C4-2B (cell line): Measurements from ENCODE around the gene ZNF790.
"Not testable (repeated sequence)": the region's sequence is repeated elsewhere in the genome, so short reads cannot be mapped to it uniquely, and the experiment has no call there.

Experiments
- H3K27ac ChIP-seq: fragments of 450-650 bp; 2 replicates; pipeline ENCODE4 v1.5.1; 2017
- ZFX ChIP-seq: fragments of 450-650 bp; IDR thresholded peaks from 2 replicates; pipeline ENCODE4 v1.6.1; 2017
- TF ChIP-seq, protein P1 (sequence below): fragments of 450-650 bp; conservative IDR thresholded peaks from 2 replicates; pipeline ENCODE4 v1.5.1; 2017; ENCODE audit warnings: mild to moderate bottlenecking

The ZNF790 gene

DNA sequence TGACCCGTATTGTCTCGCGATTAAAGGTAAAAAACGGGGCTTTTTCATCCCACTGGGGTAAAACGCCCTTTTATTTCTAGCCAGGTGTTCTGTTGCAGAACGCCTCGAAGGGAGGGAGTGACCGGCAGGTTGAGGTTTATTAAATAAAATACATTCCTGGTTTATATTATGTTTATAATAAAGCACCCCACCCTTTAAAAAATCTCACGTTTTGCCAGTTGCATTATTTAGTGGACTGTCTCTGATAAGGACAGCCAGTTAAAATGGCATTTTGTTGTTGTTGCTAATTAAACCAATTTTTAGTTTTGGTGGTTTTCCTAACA lies 40.4 kb downstream of the ZNF790 start:
- H3K27ac ChIP-seq = peak overlapping the region; percentile 70
- TF ChIP-seq, protein P1, sequence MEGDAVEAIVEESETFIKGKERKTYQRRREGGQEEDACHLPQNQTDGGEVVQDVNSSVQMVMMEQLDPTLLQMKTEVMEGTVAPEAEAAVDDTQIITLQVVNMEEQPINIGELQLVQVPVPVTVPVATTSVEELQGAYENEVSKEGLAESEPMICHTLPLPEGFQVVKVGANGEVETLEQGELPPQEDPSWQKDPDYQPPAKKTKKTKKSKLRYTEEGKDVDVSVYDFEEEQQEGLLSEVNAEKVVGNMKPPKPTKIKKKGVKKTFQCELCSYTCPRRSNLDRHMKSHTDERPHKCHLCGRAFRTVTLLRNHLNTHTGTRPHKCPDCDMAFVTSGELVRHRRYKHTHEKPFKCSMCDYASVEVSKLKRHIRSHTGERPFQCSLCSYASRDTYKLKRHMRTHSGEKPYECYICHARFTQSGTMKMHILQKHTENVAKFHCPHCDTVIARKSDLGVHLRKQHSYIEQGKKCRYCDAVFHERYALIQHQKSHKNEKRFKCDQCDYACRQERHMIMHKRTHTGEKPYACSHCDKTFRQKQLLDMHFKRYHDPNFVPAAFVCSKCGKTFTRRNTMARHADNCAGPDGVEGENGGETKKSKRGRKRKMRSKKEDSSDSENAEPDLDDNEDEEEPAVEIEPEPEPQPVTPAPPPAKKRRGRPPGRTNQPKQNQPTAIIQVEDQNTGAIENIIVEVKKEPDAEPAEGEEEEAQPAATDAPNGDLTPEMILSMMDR = no peak
- no peak for TF ChIP-seq ZFX

DNA sequence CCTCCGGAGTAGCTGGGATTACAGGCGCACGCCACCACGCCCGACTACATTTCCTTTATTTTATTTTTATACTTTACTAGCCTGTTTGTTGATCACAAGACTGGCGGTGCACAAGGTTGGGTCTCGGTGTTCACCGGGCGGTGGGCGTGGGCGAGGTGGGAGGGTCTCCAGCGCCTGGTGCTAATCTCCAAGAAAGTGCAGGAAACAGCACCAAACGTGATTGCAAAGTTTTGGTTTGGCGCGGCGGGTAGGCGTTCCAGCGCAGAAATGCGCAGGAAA lies 41.5 kb downstream of the ZNF790 start:
- TF ChIP-seq, protein P1 = no peak
- TF ChIP-seq ZFX = no peak
- H3K27ac ChIP-seq = no peak overlapping the region

DNA sequence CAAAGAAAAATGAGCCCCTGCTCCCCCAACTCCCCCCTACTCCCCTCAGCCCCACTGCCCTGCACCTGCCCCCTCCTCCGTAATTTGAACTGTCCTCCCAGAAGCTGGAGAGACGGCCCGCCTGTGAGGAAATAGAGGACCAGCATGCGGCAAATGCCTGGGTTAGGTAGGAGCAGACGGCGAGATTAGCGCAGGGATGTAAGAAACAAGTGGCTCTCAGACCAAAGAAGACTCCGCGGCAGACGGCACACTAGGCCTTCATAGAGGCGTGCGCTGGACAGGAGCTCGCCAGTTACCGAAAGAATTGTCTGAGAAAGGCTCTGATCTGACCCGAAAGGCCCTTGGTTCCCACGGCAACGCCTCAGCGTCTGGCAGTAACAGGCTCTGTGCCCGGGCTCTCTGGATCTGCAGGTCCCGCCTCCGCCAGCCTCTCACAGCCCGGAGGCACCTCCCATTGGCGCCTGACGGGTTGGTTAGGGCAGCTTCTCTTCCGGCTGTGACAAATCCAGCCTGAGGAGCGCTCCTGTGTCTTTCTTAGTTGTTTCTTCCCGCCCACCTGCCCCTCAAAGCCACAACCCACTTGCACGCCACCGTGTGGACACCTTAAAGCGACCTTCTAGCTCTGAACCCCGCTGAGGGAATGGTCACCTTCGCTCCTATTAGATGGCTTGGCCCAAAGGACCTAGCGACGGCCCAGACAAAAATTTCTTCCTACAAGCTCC lies 46.6 kb downstream of the ZNF790 start:
- not testable (repeated sequence) for H3K27ac ChIP-seq

GRCh38 chr19:36775768-36776167 lies 62.4 kb downstream of the ZNF790 start:
- H3K27ac ChIP-seq = no peak overlapping the region
- TF ChIP-seq, protein P1 = no peak
- no peak for TF ChIP-seq ZFX

- peak overlapping the region; percentile 78 for H3K27ac ChIP-seq
- TF ChIP-seq, protein P1 = no peak
- TF ChIP-seq ZFX = no peak
Measured at GRCh38 chr19:36773223-36773579, 65.0 kb downstream of the ZNF790 start.

DNA sequence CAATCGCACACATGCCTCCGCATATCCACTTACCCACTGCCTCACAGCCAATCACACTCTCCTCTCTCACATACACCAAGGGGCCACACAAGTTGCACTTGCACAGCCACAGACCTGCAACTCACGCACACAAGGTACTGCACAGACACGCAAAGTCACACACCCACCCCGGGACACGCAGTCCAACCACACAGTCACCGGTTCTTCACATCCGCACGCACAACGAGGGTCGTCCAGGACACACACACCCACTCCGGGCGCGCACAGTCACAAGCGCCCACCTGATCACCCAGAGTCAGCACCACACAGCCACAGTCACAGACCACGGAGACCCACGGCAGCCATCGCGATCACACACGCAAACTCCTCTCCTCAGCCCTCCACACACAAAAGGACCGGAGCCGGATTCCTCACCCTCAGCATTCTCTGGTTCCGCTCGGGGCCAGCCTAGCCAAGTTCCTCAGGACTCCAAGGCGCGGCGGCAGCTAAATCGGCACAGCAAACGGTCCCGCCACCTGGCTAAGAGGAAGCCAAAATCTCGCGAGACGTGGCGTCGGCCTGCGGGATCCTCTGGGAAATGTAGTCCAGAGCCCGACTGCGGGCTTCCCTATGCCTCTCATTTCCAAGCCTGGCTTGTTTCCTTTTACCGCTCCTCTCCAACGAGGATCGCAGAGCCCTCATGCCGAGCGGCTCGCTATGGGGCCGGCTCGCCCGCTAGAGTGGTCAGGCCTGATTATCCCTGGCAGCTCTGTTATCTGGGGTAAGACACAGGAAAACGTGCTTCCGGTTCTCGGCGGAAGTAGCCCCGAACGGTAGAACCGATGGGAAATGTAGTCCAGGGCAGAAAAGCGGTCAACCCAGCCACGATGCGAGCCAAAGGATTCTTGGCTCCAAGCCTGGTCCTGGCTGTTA lies 65.6 kb downstream of the ZNF790 start, which contains the start of gene ZNF850:
ZNF850 (minus strand) TSS at position 497 of the 912 bp plus-strand sequence. CDS start 10,201 bp downstream, outside the sequence.
- TF ChIP-seq, protein P1 = no peak

DNA sequence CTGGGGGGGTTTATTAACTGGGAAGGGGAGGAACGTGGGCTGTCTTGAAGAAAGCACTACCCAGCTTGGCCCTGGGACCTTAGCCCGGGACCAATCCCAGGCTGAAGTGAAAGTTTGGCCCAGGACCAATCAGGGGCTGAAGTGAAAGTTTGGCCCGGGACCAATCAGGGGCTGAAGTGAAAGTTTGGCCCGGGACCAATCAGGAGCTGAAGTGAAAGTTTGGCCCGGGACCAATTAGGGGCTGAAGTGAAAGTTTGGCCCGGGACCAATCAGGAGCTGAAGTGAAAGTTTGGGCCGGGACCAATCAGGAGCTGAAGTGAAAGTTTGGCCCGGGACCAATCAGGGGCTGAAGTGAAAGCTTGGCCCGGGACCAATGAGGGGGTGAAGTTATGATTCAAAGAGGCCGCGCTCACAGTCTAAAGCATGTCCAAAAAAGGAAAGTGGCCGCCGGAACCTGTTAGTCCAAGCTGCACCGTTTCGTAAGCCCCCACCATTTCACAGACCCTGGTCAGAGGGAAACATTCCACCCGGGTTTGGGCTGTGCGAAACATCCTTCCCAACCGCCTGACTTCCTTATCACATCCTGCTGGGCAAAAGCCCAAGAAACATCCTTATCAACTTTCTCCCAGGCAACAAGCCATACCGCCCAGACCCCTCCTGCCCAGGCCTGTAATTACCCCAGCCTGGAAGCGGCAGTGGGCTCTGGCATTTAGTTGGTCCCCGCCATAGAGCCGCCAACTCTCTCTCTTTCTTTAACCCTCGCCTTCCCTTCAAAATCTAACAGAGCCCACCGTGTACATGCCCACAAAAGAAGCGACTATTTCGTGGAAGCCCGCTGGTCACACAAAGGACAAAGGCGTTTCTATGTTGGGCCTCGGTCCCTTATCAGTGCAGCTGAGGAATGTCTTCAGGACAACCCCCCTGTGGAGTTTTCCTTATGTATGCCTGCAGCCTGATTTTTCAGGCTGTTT lies 66.6 kb downstream of the ZNF790 start:
- no peak for TF ChIP-seq ZFX
- TF ChIP-seq, protein P1 = no peak
- peak overlapping the region; percentile 78 for H3K27ac ChIP-seq

More for the DNA sequence above, 65.6 kb downstream of the ZNF790 start, which contains the start of gene ZNF850:
- H3K27ac ChIP-seq = peak within 1 kb of the TSS; percentile 78
